ENCODE results near the gene ASCC1. TPM values are rescaled to one million over a fixed set of nuclear protein-coding genes. Genes with fewer than 3 reads are reported as not detected.
A peak's percentile ranks its signal among the peaks of the same experiment; 100 is the strongest.

Gene ASCC1
- total and polyA plus RNA-seq, 2 of the 4 experiments (the other 2 are of a cell fraction) = 15.9 to 21.0 TPM

GRCh38 chr10:72065439-72066025, 150.5 kb downstream of the ASCC1 start:
- no peak overlapping the region for H3K4me2 ChIP-seq (ENCODE audit: low read depth, low read length)
- H4K91ac ChIP-seq (ENCODE audit: insufficient read depth, low read depth, low read length) = no peak overlapping the region
- no peaks in the 10 kb centered on the region for H3K9me1 ChIP-seq (ENCODE audit: insufficient read depth, low read length)
- H2BK15ac ChIP-seq (ENCODE audit: low read depth, low read length) = no peak overlapping the region
- 80% methylated on average over 2 of the region's 13 CpGs; no CpG with 5 or more reads in 1 of the 2 experiments for WGBS, 2 experiments (ENCODE audit: extremely low coverage in 2 of 2, insufficient read length in 1 of 2)
- no peaks in the 10 kb centered on the region for H3K79me1 ChIP-seq (ENCODE audit: low read depth in 1 of 2, low read length in 2 of 2)
- dilution Hi-C loops (cut with HindIII; ENCODE audit: low sequenced_read_pairs, unreplicated experiment) = no loop called here
- ATAC-seq (ENCODE audit: low read depth) (no peak), DNase-seq (peak; percentile 33)
- no peak overlapping the region for H2BK20ac ChIP-seq (ENCODE audit: low read depth, low read length)
- H3K36me3 ChIP-seq (ENCODE audit: control insufficient read depth, insufficient read depth, low read length) = no peaks in the 10 kb centered on the region
- no peak overlapping the region for H2AK5ac ChIP-seq (ENCODE audit: low read depth, low read length)
- H3K9ac ChIP-seq (ENCODE audit: low read depth, low read length) = no peak overlapping the region
- H4K8ac ChIP-seq (ENCODE audit: low read depth in 2 of 2, low read length in 2 of 2) = no peak overlapping the region
- no peak overlapping the region for H3K27ac ChIP-seq (ENCODE audit: insufficient read depth, low read length)
- no peak overlapping the region for H3K14ac ChIP-seq (replicated peaks; ENCODE audit: low read depth, low read length)
- TF ChIP-seq RFX5 (IDR thresholded peaks at IDR 0.05; ENCODE audit: low read depth, low read length) (no peak), CEBPB (IDR thresholded peaks at IDR 0.05; ENCODE audit: low read depth, low read length) (no peak), MAFK (IDR thresholded peaks at IDR 0.05; ENCODE audit: low read depth, low read length) (no peak), MAZ (IDR thresholded peaks at IDR 0.05; ENCODE audit: borderline replicate concordance, low read depth, low read length) (no peak), RAD21 (IDR thresholded peaks at IDR 0.05; ENCODE audit: low read length) (no peak), NFE2L2 (IDR thresholded peaks at IDR 0.05; ENCODE audit: low read depth, low read length) (no peak), CTCF (conservative IDR thresholded peaks at IDR 0.05; ENCODE audit: low read depth, low read length) (no peak), SMC3 (IDR thresholded peaks at IDR 0.05; ENCODE audit: low read depth, low read length) (no peak), BHLHE40 (IDR thresholded peaks at IDR 0.05; ENCODE audit: low read depth, low read length) (no peak), POLR2A (IDR thresholded peaks at IDR 0.05; ENCODE audit: low read depth, low read length) (no peak), ELK1 (IDR thresholded peaks at IDR 0.05; ENCODE audit: borderline replicate concordance, low read depth, low read length) (no peak), MXI1 (IDR thresholded peaks at IDR 0.05; ENCODE audit: borderline replicate concordance, low read depth, low read length) (no peak), CHD1 (IDR thresholded peaks at IDR 0.05; ENCODE audit: low read depth, low read length) (no peak), FOS (IDR thresholded peaks at IDR 0.05; ENCODE audit: low read depth, low read length) (no peak), USF2 (IDR thresholded peaks at IDR 0.05; ENCODE audit: low read depth, low read length) (no peak), RCOR1 (IDR thresholded peaks at IDR 0.05; ENCODE audit: insufficient replicate concordance, low read length) (no peak)
- no peak overlapping the region for H2BK5ac ChIP-seq (ENCODE audit: low read depth, low read length, poor library complexity, severe bottlenecking)
- no peak overlapping the region for H3K4me3 ChIP-seq (ENCODE audit: insufficient read depth, low read depth, low read length)
- ChIA-PET CTCF (interaction anchor here (1.9 kb wide), 1 partner anchor 17 kb away, joined by 6 read pairs; no protein-coding TSS in a partner anchor), POLR2A (ENCODE audit: unreplicated experiment) (no interaction called here)
- in situ Hi-C loops (cut with MboI; ENCODE audit: low sequenced_read_pairs) = no loop called here
- H3K18ac ChIP-seq (ENCODE audit: low read depth, low read length) = no peak overlapping the region
- H3K9me3 ChIP-seq (ENCODE audit: control insufficient read depth, insufficient read depth, low read length) = no peaks in the 10 kb centered on the region
- no peaks in the 10 kb centered on the region for H4K20me1 ChIP-seq (ENCODE audit: insufficient read depth, low read length)
- H3K23ac ChIP-seq (ENCODE audit: low read depth, low read length) = no peak overlapping the region
- H2AFZ ChIP-seq (replicated peaks; ENCODE audit: low read length, poor library complexity) = no peak overlapping the region
- no peak overlapping the region for H2BK120ac ChIP-seq (ENCODE audit: low read depth, low read length)
- H2AK9ac ChIP-seq (replicated peaks; ENCODE audit: low read depth, low read length, poor library complexity) = no peak overlapping the region
- H3K56ac ChIP-seq (ENCODE audit: extremely low read depth, insufficient read depth, low read length) = no peak overlapping the region
- BruUV-seq (replicated peaks) = no TSS peak
- H3K4ac ChIP-seq (ENCODE audit: low read depth, low read length) = no peak overlapping the region
- peaks cover 39% of the 10 kb centered on the region for H3K27me3 ChIP-seq (ENCODE audit: control insufficient read depth, insufficient read depth, low read length)
- no peak overlapping the region for H4K5ac ChIP-seq (ENCODE audit: low read depth, low read length)
- no peaks in the 10 kb centered on the region for H3K4me1 ChIP-seq (ENCODE audit: control insufficient read depth, insufficient read depth, low read length)
- intact Hi-C loops (cut with micrococcal nuclease) = no loop called here

Data from IMR-90 (cell line).